ENCODE results near the gene KRT78.

- no peak for TF ChIP-seq POLR2A (IDR thresholded peaks at IDR 0.05; ENCODE audit: extremely low read depth, insufficient read length)
- TF ChIP-seq CTCF (IDR thresholded peaks at IDR 0.05; ENCODE audit: low read depth, low read length) = no peak
Observed at GRCh38 chr12:52788192-52788875, 60.5 kb downstream of the KRT78 start.

Data from NB4 (cell line).